ENCODE data around the gene GOLPH3. TPM values are rescaled to one million over a fixed set of nuclear protein-coding genes. Genes with fewer than 3 reads are reported as not detected.

Gene GOLPH3
- total RNA-seq, 1 experiment from 2014 or later, result 69.2 TPM

DNA sequence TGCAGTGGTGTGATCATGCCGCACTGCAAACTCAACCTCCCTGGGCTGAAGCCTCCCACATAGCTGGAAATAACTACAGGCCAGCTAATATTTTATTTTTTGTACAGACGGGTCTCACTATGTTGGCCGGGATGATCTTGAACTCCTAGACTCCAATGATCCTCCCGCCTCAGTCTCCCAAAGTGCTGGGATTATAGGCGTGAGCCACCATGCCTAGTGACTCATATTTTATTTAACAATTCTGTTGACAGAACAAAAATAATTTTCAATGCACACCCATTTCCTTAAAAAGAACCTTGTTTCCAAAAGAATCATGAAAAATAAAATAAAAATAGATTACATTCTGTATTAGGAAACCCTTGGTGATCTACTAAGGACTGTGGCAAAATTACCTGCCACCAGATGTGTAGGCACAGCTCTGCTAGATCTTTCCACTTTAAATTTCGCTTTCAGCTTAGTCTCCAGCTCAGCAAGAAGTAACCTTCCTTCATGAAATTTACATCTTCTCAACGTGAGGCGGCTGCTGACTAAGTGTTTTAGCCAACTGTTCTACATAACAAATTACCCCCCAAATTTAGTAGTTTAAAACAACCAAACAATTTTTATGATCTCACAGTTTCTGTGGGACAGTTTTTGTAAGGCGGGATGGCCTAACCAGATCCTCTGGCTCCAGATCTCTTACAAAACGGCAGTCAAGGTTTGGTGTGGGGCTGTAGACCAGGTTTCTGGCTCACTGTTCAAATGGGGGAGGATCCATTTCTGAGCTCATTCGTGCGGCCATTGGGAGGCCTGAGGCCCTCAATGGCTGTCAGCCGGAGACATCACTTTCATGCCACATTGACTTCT is 32.6 kb upstream of the GOLPH3 start:
- Histone ChIP-seq H3K4me2 (ENCODE audit: low read length) (no peak overlapping the region), H3K27me3 (ENCODE audit: insufficient read depth, low read length) (no peaks in the 10 kb centered on the region), H3K4me3 (replicated peaks in 1 of 2; ENCODE audit: low read depth in 1 of 2, low read length in 2 of 2) (no peak overlapping the region), H3K79me2 (ENCODE audit: insufficient read depth, low read length) (no peaks in the 10 kb centered on the region), H3K4me1 (ENCODE audit: control insufficient read depth in 1 of 2, insufficient read depth in 2 of 2, low read length in 2 of 2) (peaks cover 0 to 8% of the 10 kb centered on the region in 2 experiments; a peak in 1 of 4 replicates), H3K27ac (ENCODE audit: low read depth, low read length) (no peak overlapping the region), H3K9ac (ENCODE audit: low read length) (no peak overlapping the region), H3K9me2 (ENCODE audit: insufficient read depth) (no peaks in the 10 kb centered on the region), H2AFZ (ENCODE audit: low read depth, low read length, poor library complexity, severe bottlenecking) (peak overlapping the region; percentile 65), H4K20me1 (ENCODE audit: insufficient read depth) (no peaks in the 10 kb centered on the region), H3K9me3 (ENCODE audit: control insufficient read depth in 1 of 2, insufficient read depth in 1 of 2, low read depth in 1 of 2, low read length in 2 of 2) (no peaks in the 10 kb centered on the region), H3K36me3 (ENCODE audit: control insufficient read depth in 1 of 2, insufficient read depth in 2 of 2, low read length in 2 of 2) (no peaks in the 10 kb centered on the region)
- ChIA-PET CTCF (no interaction called here), RAD21 (ENCODE audit: low non-redundant PET in 1 of 2, low total read pairs in 2 of 2, uncharacterized antibody in 2 of 2, unreplicated experiment in 2 of 2) (no interaction called here), POLR2A (no interaction called here)
- no peak for ATAC-seq
- no TSS peak for BruUV-seq (replicated peaks)
- intact Hi-C loops (cut with micrococcal nuclease), result no loop called here
- TF ChIP-seq FOSL1 (IDR thresholded peaks at IDR 0.05; ENCODE audit: low read depth) (no peak), EZH2 (IDR thresholded peaks at IDR 0.05) (no peak), SP1 (IDR thresholded peaks at IDR 0.05; ENCODE audit: low read depth) (no peak), TCF7L2 (IDR thresholded peaks at IDR 0.05; ENCODE audit: borderline replicate concordance, extremely low read depth, insufficient read depth, insufficient read length) (no peak), JUND (IDR thresholded peaks at IDR 0.05) (no peak), EGR1 (IDR thresholded peaks at IDR 0.05; ENCODE audit: low read depth) (no peak), POLR2AphosphoS5 (IDR thresholded peaks at IDR 0.05; ENCODE audit: low read depth, low read length) (no peak), ZBTB33 (IDR thresholded peaks at IDR 0.05; ENCODE audit: extremely low read depth, insufficient replicate concordance, low read length) (no peak)
- TF ChIP-seq, protein P1, sequence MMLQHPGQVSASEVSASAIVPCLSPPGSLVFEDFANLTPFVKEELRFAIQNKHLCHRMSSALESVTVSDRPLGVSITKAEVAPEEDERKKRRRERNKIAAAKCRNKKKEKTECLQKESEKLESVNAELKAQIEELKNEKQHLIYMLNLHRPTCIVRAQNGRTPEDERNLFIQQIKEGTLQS (IDR thresholded peaks at IDR 0.05), result no peak
- no peak for DNase-seq (ENCODE audit: low read depth, low spot score)

Measured in HCT116 (cell line).